Lung (tissue), 12 donors: Measurements from ENCODE around the gene MGAT3. TPM values are rescaled to one million over a fixed set of nuclear protein-coding genes. Genes with fewer than 3 reads are reported as not detected.

Source experiments
- ATAC-seq: fragments of 200-7000 bp; cut with Tn5 transposase; one replicate; pipeline ENCODE4 v1.9.1; 2020; ENCODE audit warnings: moderate number of reproducible peaks; ENCODE audit not compliant: insufficient read depth, low FRiP score
- DNase-seq, 3 donors: peaks; one replicate each; pipeline ENCODE4 v3.0.0-alpha.2; 2013 to 2017
- H3K27ac ChIP-seq, 2 donors: one replicate each; pipeline ENCODE4 v1.5.1; 2013; ENCODE audit warnings: mild to moderate bottlenecking in 2 of 2, moderate library complexity in 2 of 2, control low read depth in 1 of 2, inconsistent platforms in 1 of 2, low read depth in 1 of 2, low read length in 1 of 2
- H3K27me3 ChIP-seq, 3 donors: one replicate each; pipeline ENCODE4 v1.5.1; 2013; ENCODE audit warnings: low read length in 2 of 3; ENCODE audit not compliant: control insufficient read depth in 3 of 3, insufficient read depth in 3 of 3
- H3K36me3 ChIP-seq, 4 donors: one replicate each; pipeline ENCODE4 v1.5.1; 2013; ENCODE audit warnings: low read length in 4 of 4, mild to moderate bottlenecking in 1 of 4, moderate library complexity in 1 of 4; ENCODE audit not compliant: control insufficient read depth in 4 of 4, insufficient read depth in 4 of 4
- H3K4me1 ChIP-seq, 5 donors: one replicate each; pipeline ENCODE4 v1.5.1; 2013; ENCODE audit warnings: low read length in 5 of 5, mild to moderate bottlenecking in 2 of 5, moderate library complexity in 1 of 5; ENCODE audit not compliant: control insufficient read depth in 5 of 5, insufficient read depth in 5 of 5
- H3K4me3 ChIP-seq: one replicate; pipeline ENCODE4 v1.5.1; 2013; ENCODE audit warnings: mild to moderate bottlenecking, control low read depth, moderate library complexity
- H3K9ac ChIP-seq, 2 donors: one replicate each; pipeline ENCODE4 v1.5.1; 2013; ENCODE audit warnings: low read length in 2 of 2, control low read depth in 1 of 2; ENCODE audit not compliant: insufficient read depth in 1 of 2
- H3K9me3 ChIP-seq, 4 donors: one replicate each; pipeline ENCODE4 v1.5.1; 2013; ENCODE audit warnings: low read length in 3 of 4, mild to moderate bottlenecking in 1 of 4, moderate library complexity in 1 of 4; ENCODE audit not compliant: control insufficient read depth in 4 of 4, insufficient read depth in 3 of 4
- WGBS, 2 donors: extraction: QIAGEN DNeasy Blood & Tissue Kit; methylation state at CpG; one replicate each; pipeline ENCODE4 v1.1.7; 2013; 5-methylcytosine and 5-hydroxymethylcytosine counted together
- polyA plus RNA-seq, 2 donors: library from polyadenylated mRNA; stranded (reverse); fragments of 200-250 nt; gene quantifications; one replicate each; pipeline ENCODE4 v1.2.1, GENCODE V29; 2013
- total RNA-seq, 2 donors: library from RNA; depleted of rRNA in 1 of 2; stranded (reverse); fragments of >200 nt in 1 of 2; gene quantifications; one replicate each; pipeline ENCODE4 v1.2.1, GENCODE V29; 2014 to 2021
- TF ChIP-seq, protein P1 (sequence below): IDR thresholded peaks from 2 replicates; pipeline ENCODE4 v1.5.1; 2012; ENCODE audit warnings: mild to moderate bottlenecking; ENCODE audit errors: control extremely low read depth, extremely low read depth
- donor health status: control.
- donor health status: control.
- donor health status: Bipolar disorder and iron deficiency.
- donor health status: healthy.
- donor health status: DM: yes; HTN: yes; CAD: no.

The MGAT3 gene
- total and polyA plus RNA-seq, 4 donors: 5.6 to 19.4 (median 5.9) TPM

DNA sequence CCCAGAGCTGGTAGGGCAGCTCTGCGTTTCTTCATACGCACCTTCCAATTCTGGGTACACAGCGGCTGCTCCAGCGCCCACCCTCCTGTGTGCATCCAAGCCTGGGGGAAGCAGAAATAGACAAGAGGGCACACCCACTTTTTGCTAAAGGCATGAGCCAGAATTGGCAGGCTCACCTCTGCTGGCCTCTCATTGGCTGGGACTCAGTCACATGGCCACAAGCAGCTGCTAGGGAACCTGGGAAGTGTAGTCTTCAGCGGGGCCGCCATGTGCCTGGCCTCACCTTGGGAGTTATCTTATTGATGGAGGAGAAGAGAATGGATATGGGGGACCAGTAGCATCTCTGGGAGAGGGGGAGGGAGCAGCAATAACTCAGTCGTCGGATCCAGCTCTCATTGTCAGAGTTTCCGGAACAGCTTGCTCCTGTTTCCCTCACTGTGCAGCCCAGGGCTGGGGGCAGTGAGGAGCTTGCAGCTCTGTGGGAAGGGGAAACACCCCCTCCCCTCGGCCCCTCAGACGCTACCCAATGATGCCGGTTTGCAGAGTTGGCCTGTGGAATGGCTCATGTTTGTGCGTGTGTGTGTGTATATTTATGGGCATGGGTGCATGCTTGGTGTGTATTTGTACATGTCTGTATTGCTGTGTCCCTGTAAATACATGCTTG, 33.5 kb downstream of the MGAT3 start:
- Histone ChIP-seq H3K27ac (no peak overlapping the region), H3K9ac (no peak overlapping the region), H3K4me1 (peaks cover 0 to 13% (median 0%) of the 10 kb centered on the region in 5 donors), H3K9me3 (no peaks in the 10 kb centered on the region), H3K27me3 (no peaks in the 10 kb centered on the region), H3K4me3 (no peak overlapping the region), H3K36me3 (peaks cover 0 to 8% (median under 1%) of the 10 kb centered on the region in 4 donors)
- WGBS, 2 donors: 40 to 52% methylated on average over 13 of the region's 13 CpGs
- TF ChIP-seq, protein P1, sequence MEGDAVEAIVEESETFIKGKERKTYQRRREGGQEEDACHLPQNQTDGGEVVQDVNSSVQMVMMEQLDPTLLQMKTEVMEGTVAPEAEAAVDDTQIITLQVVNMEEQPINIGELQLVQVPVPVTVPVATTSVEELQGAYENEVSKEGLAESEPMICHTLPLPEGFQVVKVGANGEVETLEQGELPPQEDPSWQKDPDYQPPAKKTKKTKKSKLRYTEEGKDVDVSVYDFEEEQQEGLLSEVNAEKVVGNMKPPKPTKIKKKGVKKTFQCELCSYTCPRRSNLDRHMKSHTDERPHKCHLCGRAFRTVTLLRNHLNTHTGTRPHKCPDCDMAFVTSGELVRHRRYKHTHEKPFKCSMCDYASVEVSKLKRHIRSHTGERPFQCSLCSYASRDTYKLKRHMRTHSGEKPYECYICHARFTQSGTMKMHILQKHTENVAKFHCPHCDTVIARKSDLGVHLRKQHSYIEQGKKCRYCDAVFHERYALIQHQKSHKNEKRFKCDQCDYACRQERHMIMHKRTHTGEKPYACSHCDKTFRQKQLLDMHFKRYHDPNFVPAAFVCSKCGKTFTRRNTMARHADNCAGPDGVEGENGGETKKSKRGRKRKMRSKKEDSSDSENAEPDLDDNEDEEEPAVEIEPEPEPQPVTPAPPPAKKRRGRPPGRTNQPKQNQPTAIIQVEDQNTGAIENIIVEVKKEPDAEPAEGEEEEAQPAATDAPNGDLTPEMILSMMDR: no peak
- peak; percentile 84 for ATAC-seq
- peak; percentile 74 to 87 (median 77) for DNase-seq

DNA sequence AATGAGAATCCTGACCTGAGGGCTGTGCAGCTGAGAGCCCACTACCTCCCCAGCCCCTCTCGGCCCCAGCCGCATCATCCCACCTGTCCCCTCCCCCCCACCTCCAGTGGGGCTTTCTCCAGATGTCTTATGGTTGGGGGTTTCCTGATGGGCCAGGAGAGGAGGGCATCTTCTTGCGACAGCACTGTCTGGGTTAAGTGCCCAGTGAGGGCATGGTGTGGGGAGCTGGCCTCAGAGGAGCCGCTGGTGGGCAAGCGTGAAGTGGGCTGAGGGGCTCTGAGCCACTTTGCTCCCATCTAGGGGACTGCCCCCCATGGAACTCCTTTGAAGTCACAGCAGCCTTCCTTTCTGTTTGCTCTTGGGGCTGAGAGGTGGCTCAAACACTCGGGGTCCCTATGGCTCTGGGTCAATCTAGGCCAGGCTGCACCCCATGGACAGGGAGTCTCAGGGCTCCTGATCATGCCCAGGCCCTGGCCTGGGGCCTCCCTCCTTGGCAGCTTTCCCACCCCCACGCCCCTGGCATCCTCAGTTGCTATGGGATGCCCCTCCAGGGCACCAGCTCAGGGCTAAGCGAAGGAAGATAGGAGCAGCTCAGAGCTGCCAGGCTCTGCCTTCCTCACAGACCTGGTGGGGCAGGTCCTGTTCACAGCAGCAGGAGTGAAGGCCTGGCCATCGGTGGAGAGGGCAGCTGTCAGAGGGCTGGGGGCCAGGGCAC, 34.3 kb downstream of the MGAT3 start:
- no peak for ATAC-seq
- 78 to 84% methylated on average over 9 of the region's 9 CpGs for WGBS, 2 donors

DNA sequence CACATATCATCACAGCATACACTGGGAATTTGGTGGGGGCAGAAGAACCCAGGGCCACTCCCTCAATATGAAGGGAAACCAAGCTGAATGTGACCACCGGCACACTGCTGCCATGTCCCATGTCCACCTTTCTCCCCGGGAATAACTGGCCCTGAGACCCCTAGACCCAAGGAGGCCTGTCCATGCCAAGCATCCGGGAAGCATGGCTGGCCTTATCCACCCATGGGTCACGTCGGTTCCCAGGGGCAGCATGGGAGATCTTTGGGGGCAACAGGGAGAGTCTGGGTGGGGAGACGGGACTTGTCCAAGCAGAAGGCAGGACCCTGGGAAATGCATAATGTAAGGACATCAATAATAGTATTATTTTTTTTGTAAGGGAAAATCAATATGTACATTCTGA, 34.9 kb downstream of the MGAT3 start:
- peaks cover 0 to 13% (median 0%) of the 10 kb centered on the region in 5 donors for H3K4me1 ChIP-seq
- H3K9me3 ChIP-seq: no peaks in the 10 kb centered on the region
- 91 to 92% methylated on average over 6 of the region's 6 CpGs for WGBS, 2 donors
- TF ChIP-seq, protein P1: no peak
- H3K4me3 ChIP-seq: no peak overlapping the region
- DNase-seq (no peak), ATAC-seq (no peak)
- H3K27ac ChIP-seq: no peak overlapping the region
- peaks cover 0 to 8% (median under 1%) of the 10 kb centered on the region in 4 donors for H3K36me3 ChIP-seq
- no peak overlapping the region for H3K9ac ChIP-seq
- H3K27me3 ChIP-seq: no peaks in the 10 kb centered on the region

More for the DNA sequence above, 34.3 kb downstream of the MGAT3 start:
- H3K4me1 ChIP-seq: peaks cover 0 to 13% (median 0%) of the 10 kb centered on the region in 5 donors
- H3K36me3 ChIP-seq: peaks cover 0 to 8% (median under 1%) of the 10 kb centered on the region in 4 donors
- no peak for DNase-seq
- no peak overlapping the region for H3K27ac ChIP-seq
- TF ChIP-seq, protein P1: no peak
- no peaks in the 10 kb centered on the region for H3K9me3 ChIP-seq
- H3K9ac ChIP-seq: no peak overlapping the region
- H3K4me3 ChIP-seq: no peak overlapping the region
- no peaks in the 10 kb centered on the region for H3K27me3 ChIP-seq
